ENCODE results near the gene GPN2.

The GPN2 gene

GRCh38 chr1:26833432-26834405, 56.4 kb downstream of the GPN2 start:
- DNase-seq = no peak

- DNase-seq = no peak
Observed at GRCh38 chr1:26832249-26832960, 57.7 kb downstream of the GPN2 start.

GRCh38 chr1:26831546-26832248, 58.4 kb downstream of the GPN2 start:
- DNase-seq = no peak

- DNase-seq = no peak
Observed at GRCh38 chr1:26831059-26831458, 59.0 kb downstream of the GPN2 start.

- no peak for DNase-seq
Observed at GRCh38 chr1:26829184-26829911, 60.7 kb downstream of the GPN2 start.

GRCh38 chr1:26828411-26828991, 61.6 kb downstream of the GPN2 start:
- no peak for DNase-seq

- DNase-seq = no peak
Observed at GRCh38 chr1:26827663-26828062, 62.4 kb downstream of the GPN2 start.

GRCh38 chr1:26827106-26827604, 62.9 kb downstream of the GPN2 start:
- no peak for DNase-seq

GRCh38 chr1:26826261-26827105, 63.6 kb downstream of the GPN2 start, which contains the start of gene ZDHHC18:
Gene ZDHHC18, plus strand, starts transcription at chr1:26826688. Its CDS starts 117 bp downstream, at chr1:26826805.
- DNase-seq = peak; percentile 85

Measured in right kidney (tissue), 1 donor.